BJ (cell line): ENCODE results near the gene GCNT1. TPM values are rescaled to one million over a fixed set of nuclear protein-coding genes. Genes with fewer than 3 reads are reported as not detected.

Experiments used
- CTCF ChIA-PET: fragments of 350-600 bp; formaldehyde crosslinking; extraction: SDS; loops from one replicate; lab custom pipeline; 2021; ENCODE audit warnings: antibody characterized with exemption, inconsistent platforms; lab: Yijun Ruan, JAX
- POLR2A ChIA-PET: fragments of 300-600 bp; sonication (Branson Sonifier 250); formaldehyde crosslinking; extraction: SDS; loops from one replicate; lab custom pipeline; 2021; ENCODE audit warnings: antibody characterized with exemption; lab: Charles Lee
- DNase-seq: peaks from one replicate; pipeline ENCODE4 v3.0.0-alpha.2; 2011; ENCODE audit warnings: low read depth
- H3K27me3 ChIP-seq: 2 replicates; pipeline ENCODE4 v1.6.0; 2011; ENCODE audit warnings: low read length; ENCODE audit not compliant: control insufficient read depth, insufficient read depth
- H3K36me3 ChIP-seq: 2 replicates; pipeline ENCODE4 v1.5.1; 2011; ENCODE audit warnings: low read length; ENCODE audit not compliant: control insufficient read depth, insufficient read depth
- H3K4me3 ChIP-seq: 2 replicates; pipeline ENCODE4 v1.5.1; 2011; ENCODE audit warnings: low read depth, mild to moderate bottlenecking, control low read depth, low read length
- polyA plus RNA-seq: library from polyadenylated mRNA; depleted of rRNA; stranded (reverse); fragments of >200 nt; gene quantifications from 2 replicates; pipeline ENCODE4 v1.2.3, GENCODE V29; 2011
- TF ChIP-seq, protein P1 (sequence below): IDR thresholded peaks from 2 replicates; pipeline ENCODE4 v1.5.1; 2011; ENCODE audit warnings: low read depth, mild to moderate bottlenecking, control low read depth, inconsistent platforms, low read length, moderate library complexity; ENCODE audit not compliant: insufficient read depth

Gene GCNT1
- polyA plus RNA-seq, 1 experiment: 23.0 TPM

GRCh38 chr9:76456202-76456926 is 2.6 kb upstream of the GCNT1 start:
- Histone ChIP-seq H3K36me3 (no peaks in the 10 kb centered on the region; the same call in 1 of the 2 replicates), H3K4me3 (no peak overlapping the region), H3K27me3 (no peaks in the 10 kb centered on the region)
- TF ChIP-seq, protein P1, sequence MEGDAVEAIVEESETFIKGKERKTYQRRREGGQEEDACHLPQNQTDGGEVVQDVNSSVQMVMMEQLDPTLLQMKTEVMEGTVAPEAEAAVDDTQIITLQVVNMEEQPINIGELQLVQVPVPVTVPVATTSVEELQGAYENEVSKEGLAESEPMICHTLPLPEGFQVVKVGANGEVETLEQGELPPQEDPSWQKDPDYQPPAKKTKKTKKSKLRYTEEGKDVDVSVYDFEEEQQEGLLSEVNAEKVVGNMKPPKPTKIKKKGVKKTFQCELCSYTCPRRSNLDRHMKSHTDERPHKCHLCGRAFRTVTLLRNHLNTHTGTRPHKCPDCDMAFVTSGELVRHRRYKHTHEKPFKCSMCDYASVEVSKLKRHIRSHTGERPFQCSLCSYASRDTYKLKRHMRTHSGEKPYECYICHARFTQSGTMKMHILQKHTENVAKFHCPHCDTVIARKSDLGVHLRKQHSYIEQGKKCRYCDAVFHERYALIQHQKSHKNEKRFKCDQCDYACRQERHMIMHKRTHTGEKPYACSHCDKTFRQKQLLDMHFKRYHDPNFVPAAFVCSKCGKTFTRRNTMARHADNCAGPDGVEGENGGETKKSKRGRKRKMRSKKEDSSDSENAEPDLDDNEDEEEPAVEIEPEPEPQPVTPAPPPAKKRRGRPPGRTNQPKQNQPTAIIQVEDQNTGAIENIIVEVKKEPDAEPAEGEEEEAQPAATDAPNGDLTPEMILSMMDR: no peak
- ChIA-PET POLR2A (no interaction called here), CTCF (interaction anchor here (0.9 to 4.9 kb wide), 4 partner anchors 19 to 204 kb away, joined by 3 to 41 read pairs (median 4); no protein-coding TSS in a partner anchor)
- DNase-seq: no peak

- DNase-seq: no peak
- ChIA-PET POLR2A (no interaction called here), CTCF (interaction anchor here (0.7 to 4.9 kb wide), 9 partner anchors 11 to 278 kb away, joined by 3 to 41 read pairs (median 5); no protein-coding TSS in a partner anchor)
- H3K4me3 ChIP-seq: peak overlapping the region; percentile 66
- H3K36me3 ChIP-seq: peaks cover 1% of the 10 kb centered on the region
- no peaks in the 10 kb centered on the region for H3K27me3 ChIP-seq
- TF ChIP-seq, protein P1: peak; percentile 45
These were observed 983 bp downstream of the GCNT1 start for GRCh38 chr9:76459694-76460635.

GRCh38 chr9:76462126-76462525 is 3.1 kb downstream of the GCNT1 start:
- Histone ChIP-seq H3K36me3 (peaks cover 1% of the 10 kb centered on the region), H3K4me3 (no peak overlapping the region), H3K27me3 (no peaks in the 10 kb centered on the region)
- POLR2A ChIA-PET: no interaction called here
- CTCF ChIA-PET: interaction anchor here (0.7 to 1.0 kb wide), 3 partner anchors 10 to 200 kb away, joined by 3 read pairs; no protein-coding TSS in a partner anchor
- TF ChIP-seq, protein P1: no peak
- DNase-seq: no peak

GRCh38 chr9:76463211-76463610 is 4.2 kb downstream of the GCNT1 start:
- POLR2A ChIA-PET: no interaction called here
- CTCF ChIA-PET: no interaction called here
- no peaks in the 10 kb centered on the region for H3K27me3 ChIP-seq

More at GRCh38 chr9:76463211-76463610, 4.2 kb downstream of the GCNT1 start:
- H3K4me3 ChIP-seq: no peak overlapping the region
- no peak for DNase-seq
- TF ChIP-seq, protein P1: no peak
- H3K36me3 ChIP-seq: peaks cover 1% of the 10 kb centered on the region
